ENCODE data around the gene MREG.

The MREG gene

GRCh38 chr2:216030216-216030615, 16.9 kb upstream of the MREG start:
- H3K27ac ChIP-seq = no peak overlapping the region
- H3K4me3 ChIP-seq = no peak overlapping the region
- peaks cover 0 to 10% (median 3%) of the 10 kb centered on the region in 4 donors for H3K4me1 ChIP-seq
- no peaks in the 10 kb centered on the region for H3K27me3 ChIP-seq
- H3K9me3 ChIP-seq = no peaks in the 10 kb centered on the region
- DNase-seq = no peak
- intact Hi-C loops (cut with DNase I; ENCODE audit: low total_unique reads) = no loop called here
- no peaks in the 10 kb centered on the region for H3K36me3 ChIP-seq
- TF ChIP-seq CTCF (IDR thresholded peaks at IDR 0.05) = no peak

GRCh38 chr2:216029416-216030129, 16.2 kb upstream of the MREG start:
- Histone ChIP-seq H3K36me3 (no peaks in the 10 kb centered on the region), H3K9me3 (no peaks in the 10 kb centered on the region), H3K27me3 (no peaks in the 10 kb centered on the region), H3K4me1 (peaks cover 0 to 10% (median 3%) of the 10 kb centered on the region in 4 donors), H3K4me3 (no peak overlapping the region), H3K27ac (no peak overlapping the region)
- intact Hi-C loops (cut with DNase I; ENCODE audit: low total_unique reads) = no loop called here
- DNase-seq = no peak
- TF ChIP-seq CTCF (IDR thresholded peaks at IDR 0.05) = no peak

GRCh38 chr2:216024779-216025336, 11.5 kb upstream of the MREG start:
- intact Hi-C loops (cut with DNase I; ENCODE audit: low total_unique reads) = no loop called here
- DNase-seq = no peak

GRCh38 chr2:216023055-216023648, 9.8 kb upstream of the MREG start:
- Histone ChIP-seq H3K27me3 (no peaks in the 10 kb centered on the region), H3K4me3 (no peak overlapping the region), H3K27ac (no peak overlapping the region), H3K9me3 (no peaks in the 10 kb centered on the region), H3K4me1 (no peaks in the 10 kb centered on the region), H3K36me3 (no peaks in the 10 kb centered on the region)
- DNase-seq = no peak
- intact Hi-C loops (cut with DNase I; ENCODE audit: low total_unique reads) = no loop called here
- peak; percentile 50 to 55 for TF ChIP-seq CTCF (IDR thresholded peaks at IDR 0.05)

More at GRCh38 chr2:216024779-216025336, 11.5 kb upstream of the MREG start:
- Histone ChIP-seq H3K4me3 (no peak overlapping the region), H3K4me1 (no peaks in the 10 kb centered on the region), H3K27ac (no peak overlapping the region), H3K9me3 (no peaks in the 10 kb centered on the region), H3K36me3 (no peaks in the 10 kb centered on the region), H3K27me3 (no peaks in the 10 kb centered on the region)
- no peak for TF ChIP-seq CTCF (IDR thresholded peaks at IDR 0.05)

GRCh38 chr2:216021768-216022565, 8.6 kb upstream of the MREG start:
- no peaks in the 10 kb centered on the region for H3K9me3 ChIP-seq
- DNase-seq = no peak
- no peaks in the 10 kb centered on the region for H3K36me3 ChIP-seq
- H3K4me3 ChIP-seq = no peak overlapping the region
- H3K27ac ChIP-seq = no peak overlapping the region
- H3K27me3 ChIP-seq = no peaks in the 10 kb centered on the region
- H3K4me1 ChIP-seq = no peaks in the 10 kb centered on the region
- intact Hi-C loops (cut with DNase I; ENCODE audit: low total_unique reads) = no loop called here
- TF ChIP-seq CTCF (IDR thresholded peaks at IDR 0.05) = no peak

Measured in tibial artery (tissue), 4 donors.